GM23248 (cell line): Measurements from ENCODE around the gene PPM1K.

Experiments
- EZH2 ChIP-seq: fragments of 200-600 bp; sonication (generic); IDR thresholded peaks from 2 replicates; pipeline ENCODE4 v1.6.1; 2018; ENCODE audit warnings: antibody characterized with exemption, mild to moderate bottlenecking; ENCODE audit not compliant: insufficient read depth, poor library complexity, severe bottlenecking
- EZH2phosphoT487 ChIP-seq: fragments of 200-600 bp; sonication (generic); IDR thresholded peaks from 2 replicates; pipeline ENCODE4 v1.6.1; 2018; ENCODE audit warnings: antibody characterized with exemption, moderate library complexity, mild to moderate bottlenecking, low read depth; ENCODE audit not compliant: insufficient read depth

DNA sequence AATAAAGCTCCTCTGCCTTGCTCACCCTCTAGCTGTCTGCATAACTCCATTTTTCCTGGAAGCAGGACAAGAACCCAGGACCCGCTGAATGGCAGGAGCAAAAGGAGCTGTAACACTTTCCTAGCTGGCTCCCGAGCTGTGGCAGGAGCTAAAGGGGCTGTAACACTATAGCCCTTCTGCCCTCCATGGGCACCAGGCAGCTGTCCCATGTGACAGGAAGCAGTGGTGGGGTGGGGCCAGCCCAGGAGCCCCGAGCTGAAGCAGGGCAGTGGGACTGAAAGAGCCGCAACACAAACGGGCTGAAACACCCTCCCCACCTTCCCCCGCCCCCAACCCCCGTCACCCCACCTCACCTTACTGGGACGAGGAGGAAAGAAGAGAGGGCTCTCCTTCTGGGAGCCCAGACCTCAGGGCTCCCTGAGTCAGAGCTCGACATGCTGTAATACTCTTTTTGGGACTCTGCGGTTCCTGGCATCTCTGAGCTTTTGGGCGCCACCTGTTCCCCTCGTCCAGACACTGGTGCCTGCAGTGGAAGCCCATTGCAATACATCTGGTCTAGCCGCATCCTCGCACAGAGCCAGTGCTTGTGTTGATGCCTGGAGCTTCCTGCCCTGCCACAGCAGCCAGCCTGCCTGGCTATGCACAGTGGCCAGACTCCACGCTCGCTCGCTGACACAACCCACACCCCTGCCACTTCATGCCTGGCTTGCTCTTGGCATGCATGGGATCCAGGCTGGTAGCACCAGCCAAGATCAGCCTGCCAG lies 39.4 kb downstream of the PPM1K start:
- TF ChIP-seq EZH2 (no peak), EZH2phosphoT487 (no peak)
